BLaER1 (cell line): ENCODE measurements around the gene CCDC88C.

Experiments used
- H3K27ac ChIP-seq: shearing (Covaris generic); formaldehyde crosslinking; 2 replicates; pipeline ENCODE4 v1.8.1; 2022
- H3K27me3 ChIP-seq: shearing (Covaris generic); formaldehyde crosslinking; 2 replicates; pipeline ENCODE4 v1.8.1; 2022
- H3K36me3 ChIP-seq: shearing (Covaris generic); formaldehyde crosslinking; 2 replicates; pipeline ENCODE4 v1.8.1; 2022
- H3K4me1 ChIP-seq: shearing (Covaris generic); formaldehyde crosslinking; 2 replicates; pipeline ENCODE4 v1.8.1; 2022
- H3K4me2 ChIP-seq: shearing (Covaris generic); formaldehyde crosslinking; 2 replicates; pipeline ENCODE4 v1.8.1; 2022
- H3K4me3 ChIP-seq: shearing (Covaris generic); formaldehyde crosslinking; 2 replicates; pipeline ENCODE4 v1.8.1; 2022
- H3K9ac ChIP-seq: shearing (Covaris generic); formaldehyde crosslinking; 2 replicates; pipeline ENCODE4 v1.8.1; 2022
- H3K9me3 ChIP-seq: shearing (Covaris generic); formaldehyde crosslinking; 2 replicates; pipeline ENCODE4 v1.8.1; 2022
- H4K20me1 ChIP-seq: shearing (Covaris generic); formaldehyde crosslinking; 2 replicates; pipeline ENCODE4 v1.8.1; 2022
- Cebpa-rat ChIP-seq: shearing (Covaris generic); IDR thresholded peaks from 2 replicates; pipeline ENCODE4 v1.8.1; 2022

The CCDC88C gene

GRCh38 chr14:91417120-91417982, at the start of gene CCDC88C:
TSS of gene CCDC88C (minus strand) at chr14:91417820. CDS start at chr14:91417690, 130 bp downstream.
- H3K27ac ChIP-seq = peak within 1 kb of the TSS; percentile 95
- H3K4me3 ChIP-seq = peak within 1 kb of the TSS; percentile 98

GRCh38 chr14:91466192-91466591, 48.6 kb upstream of the CCDC88C start:
- TF ChIP-seq Cebpa-rat = no peak
- no peak overlapping the region for H3K4me3 ChIP-seq

More at GRCh38 chr14:91417120-91417982, at the start of gene CCDC88C:
- H3K9ac ChIP-seq = peak within 1 kb of the TSS; percentile 95
- H3K4me1 ChIP-seq = peaks cover 58% of the 10 kb centered on the region
- H3K27me3 ChIP-seq = no peaks in the 10 kb centered on the region
- H3K36me3 ChIP-seq = peaks cover 21% of the 10 kb centered on the region
- H4K20me1 ChIP-seq = peaks cover 38% of the 10 kb centered on the region
- peak within 1 kb of the TSS; percentile 84 for H3K4me2 ChIP-seq
- TF ChIP-seq Cebpa-rat = no peak
- H3K9me3 ChIP-seq = no peaks in the 10 kb centered on the region

GRCh38 chr14:91464615-91465205, 47.1 kb upstream of the CCDC88C start:
- Histone ChIP-seq H3K9me3 (no peaks in the 10 kb centered on the region), H3K4me1 (no peaks in the 10 kb centered on the region), H3K36me3 (peaks cover 97% of the 10 kb centered on the region), H3K27ac (no peak overlapping the region), H3K4me3 (no peak overlapping the region), H3K9ac (no peak overlapping the region), H3K27me3 (no peaks in the 10 kb centered on the region), H4K20me1 (peaks cover 28% of the 10 kb centered on the region; the same call in 1 of the 2 replicates), H3K4me2 (no peak overlapping the region)
- TF ChIP-seq Cebpa-rat = no peak

More at GRCh38 chr14:91466192-91466591, 48.6 kb upstream of the CCDC88C start:
- Histone ChIP-seq H3K27me3 (no peaks in the 10 kb centered on the region), H3K9me3 (no peaks in the 10 kb centered on the region), H3K4me1 (no peaks in the 10 kb centered on the region), H3K4me2 (no peak overlapping the region), H3K36me3 (peaks cover 97% of the 10 kb centered on the region), H4K20me1 (peaks cover 32% of the 10 kb centered on the region; the same call in 1 of the 2 replicates), H3K9ac (no peak overlapping the region), H3K27ac (no peak overlapping the region)

- H3K4me3 ChIP-seq = no peak overlapping the region
- peaks cover 33% of the 10 kb centered on the region; the same call in 1 of the 2 replicates for H4K20me1 ChIP-seq
- H3K36me3 ChIP-seq = peaks cover 90% of the 10 kb centered on the region
- H3K9ac ChIP-seq = no peak overlapping the region
- H3K27me3 ChIP-seq = no peaks in the 10 kb centered on the region
- no peak overlapping the region for H3K4me2 ChIP-seq
- no peaks in the 10 kb centered on the region for H3K4me1 ChIP-seq
- no peaks in the 10 kb centered on the region for H3K9me3 ChIP-seq
- no peak overlapping the region for H3K27ac ChIP-seq
- TF ChIP-seq Cebpa-rat = no peak
Observed at GRCh38 chr14:91458612-91459011, 41.0 kb upstream of the CCDC88C start.

GRCh38 chr14:91456283-91456682, 38.7 kb upstream of the CCDC88C start:
- no peak for TF ChIP-seq Cebpa-rat
- no peaks in the 10 kb centered on the region for H3K4me1 ChIP-seq
- H3K36me3 ChIP-seq = peaks cover 67% of the 10 kb centered on the region
- no peak overlapping the region for H3K27ac ChIP-seq
- no peaks in the 10 kb centered on the region for H3K27me3 ChIP-seq
- no peak overlapping the region for H3K9ac ChIP-seq
- no peak overlapping the region for H3K4me2 ChIP-seq
- no peak overlapping the region for H3K4me3 ChIP-seq
- H4K20me1 ChIP-seq = peaks cover 33% of the 10 kb centered on the region; the same call in 1 of the 2 replicates
- H3K9me3 ChIP-seq = no peaks in the 10 kb centered on the region

GRCh38 chr14:91454580-91454979, 37.0 kb upstream of the CCDC88C start:
- no peak for TF ChIP-seq Cebpa-rat
- no peaks in the 10 kb centered on the region for H3K9me3 ChIP-seq
- H3K4me1 ChIP-seq = no peaks in the 10 kb centered on the region
- H4K20me1 ChIP-seq = peaks cover 26% of the 10 kb centered on the region; the same call in 1 of the 2 replicates
- no peak overlapping the region for H3K4me2 ChIP-seq
- no peak overlapping the region for H3K4me3 ChIP-seq
- H3K27me3 ChIP-seq = no peaks in the 10 kb centered on the region
- H3K9ac ChIP-seq = no peak overlapping the region
- no peak overlapping the region for H3K27ac ChIP-seq
- H3K36me3 ChIP-seq = peaks cover 50% of the 10 kb centered on the region

- no peak overlapping the region for H3K4me3 ChIP-seq
- H3K4me1 ChIP-seq = no peaks in the 10 kb centered on the region
- no peak overlapping the region for H3K9ac ChIP-seq
- H3K36me3 ChIP-seq = peaks cover 46% of the 10 kb centered on the region
- H3K27me3 ChIP-seq = no peaks in the 10 kb centered on the region
- no peak overlapping the region for H3K27ac ChIP-seq
- no peak for TF ChIP-seq Cebpa-rat
- H3K4me2 ChIP-seq = no peak overlapping the region
- no peaks in the 10 kb centered on the region for H3K9me3 ChIP-seq
- peaks cover 21% of the 10 kb centered on the region; the same call in 1 of the 2 replicates for H4K20me1 ChIP-seq
Observed at GRCh38 chr14:91454155-91454554, 36.5 kb upstream of the CCDC88C start.

GRCh38 chr14:91453744-91454143, 36.1 kb upstream of the CCDC88C start:
- TF ChIP-seq Cebpa-rat = no peak
- Histone ChIP-seq H3K4me2 (no peak overlapping the region), H3K4me1 (no peaks in the 10 kb centered on the region), H3K27me3 (no peaks in the 10 kb centered on the region), H3K36me3 (peaks cover 41% of the 10 kb centered on the region), H4K20me1 (peaks cover 17% of the 10 kb centered on the region; the same call in 1 of the 2 replicates), H3K27ac (no peak overlapping the region), H3K9me3 (no peaks in the 10 kb centered on the region), H3K9ac (no peak overlapping the region), H3K4me3 (no peak overlapping the region)

GRCh38 chr14:91444335-91445020, 26.9 kb upstream of the CCDC88C start:
- no peak overlapping the region for H3K9ac ChIP-seq

GRCh38 chr14:91439345-91439744, 21.7 kb upstream of the CCDC88C start:
- Histone ChIP-seq H3K4me1 (no peaks in the 10 kb centered on the region), H3K36me3 (no peaks in the 10 kb centered on the region), H3K27ac (no peak overlapping the region), H3K9ac (no peak overlapping the region), H4K20me1 (no peaks in the 10 kb centered on the region), H3K9me3 (peaks cover 32% of the 10 kb centered on the region), H3K4me3 (no peak overlapping the region), H3K4me2 (no peak overlapping the region), H3K27me3 (no peaks in the 10 kb centered on the region)
- TF ChIP-seq Cebpa-rat = no peak

More at GRCh38 chr14:91444335-91445020, 26.9 kb upstream of the CCDC88C start:
- H3K4me2 ChIP-seq = no peak overlapping the region
- peaks cover 8% of the 10 kb centered on the region for H3K9me3 ChIP-seq
- no peak for TF ChIP-seq Cebpa-rat
- H3K4me3 ChIP-seq = no peak overlapping the region
- H3K27ac ChIP-seq = no peak overlapping the region
- H3K27me3 ChIP-seq = no peaks in the 10 kb centered on the region
- no peaks in the 10 kb centered on the region for H4K20me1 ChIP-seq
- no peaks in the 10 kb centered on the region for H3K36me3 ChIP-seq
- H3K4me1 ChIP-seq = no peaks in the 10 kb centered on the region
